Tibial nerve (tissue), 4 donors: ENCODE data around the gene DDX10. TPM values are rescaled to one million over a fixed set of nuclear protein-coding genes. Genes with fewer than 3 reads are reported as not detected.

Source experiments
- DNase-seq, 2 donors: peaks; one replicate each; pipeline ENCODE4 v3.0.0-alpha.2; 2019; ENCODE audit warnings: low spot score in 2 of 2
- H3K27ac ChIP-seq, 4 donors: fragments of 200-600 bp; sonication (generic) in 3 of 4; one replicate each; pipeline ENCODE4 v1.5.1; 2017 to 2019; ENCODE audit warnings: mild to moderate bottlenecking in 1 of 4
- H3K27me3 ChIP-seq, 2 donors: fragments of 200-600 bp; sonication (generic) in 1 of 2; one replicate each; pipeline versions ENCODE4 v1.5.1 to v1.6.0; 2017 to 2019
- H3K36me3 ChIP-seq, 3 donors: fragments of 200-600 bp; sonication (generic); one replicate each; pipeline ENCODE4 v1.5.1; 2018 to 2019
- H3K4me1 ChIP-seq, 4 donors: fragments of 200-600 bp; sonication (generic) in 3 of 4; one replicate each; pipeline ENCODE4 v1.5.1; 2017 to 2019
- H3K4me3 ChIP-seq, 4 donors: fragments of 200-600 bp; sonication (generic) in 3 of 4; one replicate each; pipeline ENCODE4 v1.5.1; 2017 to 2019; ENCODE audit warnings: mild to moderate bottlenecking in 1 of 4, moderate library complexity in 1 of 4
- H3K9me3 ChIP-seq, 4 donors: fragments of 200-600 bp; sonication (generic) in 3 of 4; one replicate each; pipeline ENCODE4 v1.5.1; 2017 to 2019
- CTCF ChIP-seq, 5 experiments: fragments of 200-600 bp in 3 of 5; fragments of 450-650 bp in 2 of 5; sonication (generic) in 3 of 5; IDR thresholded peaks; one replicate each; pipeline ENCODE4 v1.5.1; 2016 to 2019; ENCODE audit warnings: antibody characterized with exemption in 5 of 5, mild to moderate bottlenecking in 3 of 5, moderate library complexity in 2 of 5
- EP300 ChIP-seq, 2 donors: sonication (generic); formaldehyde crosslinking; IDR thresholded peaks; one replicate each; pipeline ENCODE4 v1.6.1; 2017; ENCODE audit warnings: antibody characterized with exemption in 2 of 2, mild to moderate bottlenecking in 1 of 2
- POLR2A ChIP-seq, 2 donors: fragments of 450-650 bp; IDR thresholded peaks; one replicate each; pipeline ENCODE4 v1.6.1; 2017; ENCODE audit warnings: antibody characterized with exemption in 2 of 2, mild to moderate bottlenecking in 2 of 2, moderate library complexity in 2 of 2
- WGBS, 2 donors: methylation state at CpG; one replicate each; pipeline ENCODE4 v1.1.5; 2018; 5-methylcytosine and 5-hydroxymethylcytosine counted together
- total RNA-seq, 4 donors: library from RNA; depleted of rRNA; stranded (reverse); fragments of >200 nt; gene quantifications; one replicate each; pipeline ENCODE4 v1.1.0, GENCODE V29; 2016

Gene DDX10
- total RNA-seq, 4 donors from 2014 or later, result 23.1 to 94.7 (median 31.6) TPM

- DNase-seq, result no peak
- Histone ChIP-seq H3K27ac (no peak overlapping the region), H3K4me1 (peaks cover 0 to 11% (median 0%) of the 10 kb centered on the region in 4 donors), H3K9me3 (no peaks in the 10 kb centered on the region), H3K27me3 (no peaks in the 10 kb centered on the region), H3K4me3 (no peak overlapping the region), H3K36me3 (no peaks in the 10 kb centered on the region)
- no peak for TF ChIP-seq POLR2A (IDR thresholded peaks at IDR 0.05)
- no peak for TF ChIP-seq CTCF (IDR thresholded peaks at IDR 0.05)
- TF ChIP-seq EP300 (IDR thresholded peaks at IDR 0.05), result no peak
- WGBS, 2 donors, result 33 to 39% methylated on average over 2 of the region's 2 CpGs
Measured at GRCh38 chr11:108902027-108902469, 237.2 kb downstream of the DDX10 start.

- Histone ChIP-seq H3K4me1 (peaks cover 0 to 12% (median 0%) of the 10 kb centered on the region in 4 donors), H3K36me3 (no peaks in the 10 kb centered on the region), H3K9me3 (no peaks in the 10 kb centered on the region), H3K27me3 (no peaks in the 10 kb centered on the region), H3K27ac (no peak overlapping the region), H3K4me3 (no peak overlapping the region)
- no peak for DNase-seq
- no peak for TF ChIP-seq CTCF (IDR thresholded peaks at IDR 0.05)
- WGBS, 2 donors, result 86 to 87% methylated on average over 1 of the region's 1 CpG
Measured at GRCh38 chr11:108904480-108904879, 239.6 kb downstream of the DDX10 start.

DNA sequence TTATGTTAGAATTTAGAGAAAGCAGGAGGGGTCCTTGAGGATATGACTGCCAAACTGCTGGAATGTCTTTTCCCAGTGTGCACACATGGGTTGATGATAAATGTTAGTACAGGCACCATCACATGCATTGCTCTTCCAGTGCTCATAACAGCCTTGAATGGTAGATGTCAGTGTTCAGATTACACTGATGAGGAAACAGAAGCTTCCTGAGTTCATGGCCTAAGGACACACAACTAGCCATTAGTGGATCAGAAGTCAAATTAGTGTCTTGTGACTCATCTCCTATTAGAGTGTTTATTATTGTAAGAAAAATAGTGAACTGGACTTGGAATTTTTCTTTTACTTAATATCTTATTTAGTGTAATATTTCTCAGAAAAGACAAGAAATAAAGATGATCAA, 241.5 kb downstream of the DDX10 start:
- no peak for DNase-seq
- Histone ChIP-seq H3K9me3 (no peaks in the 10 kb centered on the region), H3K27me3 (no peaks in the 10 kb centered on the region), H3K4me1 (peaks cover 0 to 12% (median 0%) of the 10 kb centered on the region in 4 donors), H3K36me3 (no peaks in the 10 kb centered on the region), H3K27ac (no peak overlapping the region), H3K4me3 (no peak overlapping the region)
- TF ChIP-seq POLR2A (IDR thresholded peaks at IDR 0.05), result no peak
- peak in 1 of 2 donors; percentile 68 for TF ChIP-seq EP300 (IDR thresholded peaks at IDR 0.05)
- no peak for TF ChIP-seq CTCF (IDR thresholded peaks at IDR 0.05)

DNA sequence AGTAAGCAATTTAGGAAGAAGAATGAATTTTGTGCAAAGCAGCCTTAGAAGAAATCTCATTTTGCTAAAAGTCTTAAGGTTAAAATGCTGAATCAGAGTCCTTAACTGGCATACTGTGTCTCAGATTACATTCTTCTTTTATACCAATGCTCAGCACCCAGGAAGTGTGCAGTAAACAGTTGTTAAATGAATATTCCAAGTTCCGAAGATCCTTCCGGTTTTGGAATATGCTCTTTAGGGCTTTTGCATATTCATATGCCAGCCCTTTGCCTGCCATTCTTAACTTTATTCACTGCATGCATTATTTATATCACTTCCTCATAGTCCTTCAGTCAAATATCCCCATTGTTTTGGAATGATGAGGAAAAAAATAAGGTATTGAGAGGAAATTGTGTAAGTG, 242.0 kb downstream of the DDX10 start:
- Histone ChIP-seq H3K4me3 (no peak overlapping the region), H3K27ac (peak overlapping the region in 1 of 4 donors; percentile 28), H3K36me3 (no peaks in the 10 kb centered on the region), H3K4me1 (peaks cover 0 to 12% (median 0%) of the 10 kb centered on the region in 4 donors), H3K27me3 (no peaks in the 10 kb centered on the region), H3K9me3 (no peaks in the 10 kb centered on the region)
- no peak for TF ChIP-seq CTCF (IDR thresholded peaks at IDR 0.05)
- TF ChIP-seq POLR2A (IDR thresholded peaks at IDR 0.05), result no peak
- TF ChIP-seq EP300 (IDR thresholded peaks at IDR 0.05), result no peak
- DNase-seq, result no peak
- 51 to 56% methylated on average over 2 of the region's 2 CpGs for WGBS, 2 donors

DNA sequence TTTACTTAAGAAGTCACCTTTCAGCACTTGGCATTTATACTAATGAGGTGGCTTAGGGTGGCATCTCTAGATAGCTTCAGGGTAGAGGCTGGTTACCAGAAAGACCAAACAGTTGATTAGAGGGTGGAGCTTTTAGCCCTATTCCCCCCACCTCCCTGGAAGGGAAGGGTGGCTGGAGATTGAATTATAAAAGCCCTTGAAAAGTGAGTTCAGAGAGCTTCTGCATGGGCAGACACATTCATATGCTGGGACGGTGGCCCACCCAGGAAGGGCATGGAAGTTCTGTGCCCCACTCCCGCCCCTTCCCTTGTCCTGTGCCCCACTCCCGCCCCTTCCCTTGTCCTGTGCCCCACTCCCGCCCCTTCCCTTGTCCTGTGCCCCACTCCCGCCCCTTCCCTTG, 244.2 kb downstream of the DDX10 start:
- H3K9me3 ChIP-seq, result no peaks in the 10 kb centered on the region
- H3K27me3 ChIP-seq, result no peaks in the 10 kb centered on the region
- WGBS, 2 donors, result 93 to 94% methylated on average over 5 of the region's 5 CpGs
- no peak for DNase-seq
- H3K4me3 ChIP-seq, result no peak overlapping the region
- H3K36me3 ChIP-seq, result no peaks in the 10 kb centered on the region
- no peak overlapping the region for H3K27ac ChIP-seq
- TF ChIP-seq CTCF (IDR thresholded peaks at IDR 0.05), result no peak
- no peak for TF ChIP-seq POLR2A (IDR thresholded peaks at IDR 0.05)
- no peak for TF ChIP-seq EP300 (IDR thresholded peaks at IDR 0.05)
- peaks cover 0 to 12% (median 0%) of the 10 kb centered on the region in 4 donors for H3K4me1 ChIP-seq
